ENCODE results near the gene XXYLT1. TPM values are rescaled to one million over a fixed set of nuclear protein-coding genes. Genes with fewer than 3 reads are reported as not detected.

Gene XXYLT1
- total RNA-seq, 1 donor from 2014 or later = 14.5 TPM

GRCh38 chr3:195164573-195165264, 106.2 kb downstream of the XXYLT1 start:
- no peaks in the 10 kb centered on the region for H3K9me3 ChIP-seq

GRCh38 chr3:195163719-195164572, 107.0 kb downstream of the XXYLT1 start:
- no peak overlapping the region for H3K27ac ChIP-seq
- H3K9me3 ChIP-seq = no peaks in the 10 kb centered on the region
- H3K4me1 ChIP-seq = peaks cover 23% of the 10 kb centered on the region
- H3K36me3 ChIP-seq = no peaks in the 10 kb centered on the region
- H3K4me3 ChIP-seq = no peak overlapping the region
- TF ChIP-seq CTCF (IDR thresholded peaks at IDR 0.05) = no peak
- no peak for TF ChIP-seq POLR2AphosphoS5 (IDR thresholded peaks at IDR 0.05; ENCODE audit: insufficient read depth in 1 of 2, low read depth in 1 of 2)
- no peak for TF ChIP-seq POLR2A (IDR thresholded peaks at IDR 0.05)
- intact Hi-C loops (cut with DNase I) = no loop called here
- no peaks in the 10 kb centered on the region for H3K27me3 ChIP-seq
- no peak for DNase-seq (ENCODE audit: extremely low spot score in 2 of 2)

More at GRCh38 chr3:195164573-195165264, 106.2 kb downstream of the XXYLT1 start:
- H3K4me3 ChIP-seq = no peak overlapping the region
- H3K36me3 ChIP-seq = no peaks in the 10 kb centered on the region
- H3K27me3 ChIP-seq = no peaks in the 10 kb centered on the region
- no peak for DNase-seq (ENCODE audit: extremely low spot score in 2 of 2)
- peaks cover 16% of the 10 kb centered on the region for H3K4me1 ChIP-seq
- no peak overlapping the region for H3K27ac ChIP-seq
- intact Hi-C loops (cut with DNase I) = no loop called here
- no peak for TF ChIP-seq POLR2A (IDR thresholded peaks at IDR 0.05)
- TF ChIP-seq POLR2AphosphoS5 (IDR thresholded peaks at IDR 0.05; ENCODE audit: insufficient read depth in 1 of 2, low read depth in 1 of 2) = no peak
- TF ChIP-seq CTCF (IDR thresholded peaks at IDR 0.05) = no peak

GRCh38 chr3:195162816-195163215, 108.1 kb downstream of the XXYLT1 start:
- no peak for DNase-seq (ENCODE audit: extremely low spot score in 2 of 2)
- intact Hi-C loops (cut with DNase I) = no loop called here
- no peak for TF ChIP-seq CTCF (IDR thresholded peaks at IDR 0.05)
- TF ChIP-seq POLR2AphosphoS5 (IDR thresholded peaks at IDR 0.05; ENCODE audit: insufficient read depth in 1 of 2, low read depth in 1 of 2) = no peak
- TF ChIP-seq POLR2A (IDR thresholded peaks at IDR 0.05) = no peak
- H3K4me3 ChIP-seq = no peak overlapping the region
- peak overlapping the region; percentile 84 for H3K27ac ChIP-seq
- H3K4me1 ChIP-seq = peaks cover 33% of the 10 kb centered on the region
- H3K9me3 ChIP-seq = no peaks in the 10 kb centered on the region
- no peaks in the 10 kb centered on the region for H3K36me3 ChIP-seq
- H3K27me3 ChIP-seq = no peaks in the 10 kb centered on the region

GRCh38 chr3:195162033-195162669, 108.8 kb downstream of the XXYLT1 start:
- Histone ChIP-seq H3K27me3 (no peaks in the 10 kb centered on the region), H3K36me3 (no peaks in the 10 kb centered on the region), H3K27ac (peak overlapping the region; percentile 84), H3K4me3 (no peak overlapping the region), H3K4me1 (peaks cover 39% of the 10 kb centered on the region), H3K9me3 (no peaks in the 10 kb centered on the region)
- intact Hi-C loops (cut with DNase I) = no loop called here
- TF ChIP-seq POLR2A (IDR thresholded peaks at IDR 0.05) = no peak
- TF ChIP-seq POLR2AphosphoS5 (IDR thresholded peaks at IDR 0.05; ENCODE audit: insufficient read depth in 1 of 2, low read depth in 1 of 2) = peak in 1 of 2 donors; percentile 62
- no peak for DNase-seq (ENCODE audit: extremely low spot score in 2 of 2)

- H3K4me3 ChIP-seq = no peak overlapping the region
- no peaks in the 10 kb centered on the region for H3K9me3 ChIP-seq
- no peak for DNase-seq (ENCODE audit: extremely low spot score in 2 of 2)
- H3K4me1 ChIP-seq = peaks cover 48% of the 10 kb centered on the region
- no peaks in the 10 kb centered on the region for H3K27me3 ChIP-seq
- no peak for TF ChIP-seq POLR2A (IDR thresholded peaks at IDR 0.05)
- TF ChIP-seq POLR2AphosphoS5 (IDR thresholded peaks at IDR 0.05; ENCODE audit: insufficient read depth in 1 of 2, low read depth in 1 of 2) = no peak
- no peak for TF ChIP-seq CTCF (IDR thresholded peaks at IDR 0.05)
- intact Hi-C loops (cut with DNase I) = no loop called here
- H3K36me3 ChIP-seq = no peaks in the 10 kb centered on the region
- peak overlapping the region; percentile 84 for H3K27ac ChIP-seq
Observed at GRCh38 chr3:195160908-195161434, 110.0 kb downstream of the XXYLT1 start.

All from vagina (tissue), 2 donors.